Measurements from ENCODE around the gene SFXN4. TPM values are rescaled to one million over a fixed set of nuclear protein-coding genes. Genes with fewer than 3 reads are reported as not detected.

SFXN4 gene
- total and polyA plus RNA-seq, 7 donors, result 14.8 to 48.3 (median 19.7) TPM

GRCh38 chr10:119199231-119199992 lies 33.9 kb upstream of the SFXN4 start:
- intact Hi-C loops (cut with DNase I), result loop anchor here (1.0 kb wide), 2 partner anchors 218 to 246 kb away; no protein-coding TSS in a partner anchor
- Histone ChIP-seq H3K36me3 (no peaks in the 10 kb centered on the region), H3K27me3 (no peaks in the 10 kb centered on the region), H3K4me1 (peaks cover 0 to 3% (median 0%) of the 10 kb centered on the region in 4 donors), H3K27ac (no peak overlapping the region), H3K9me3 (no peaks in the 10 kb centered on the region), H3K4me3 (no peak overlapping the region)
- TF ChIP-seq EP300 (IDR thresholded peaks at IDR 0.05), result no peak
- TF ChIP-seq CTCF (IDR thresholded peaks at IDR 0.05), result peak; percentile 68 to 83 (median 78)
- TF ChIP-seq POLR2A (IDR thresholded peaks at IDR 0.05), result no peak
- peak; percentile 88 for DNase-seq
- 41 to 60% methylated on average over 9 of the region's 9 CpGs for WGBS, 2 donors

GRCh38 chr10:119198438-119198837 lies 32.9 kb upstream of the SFXN4 start:
- peaks cover 0 to 3% (median 0%) of the 10 kb centered on the region in 4 donors for H3K4me1 ChIP-seq
- H3K9me3 ChIP-seq, result no peaks in the 10 kb centered on the region
- H3K27me3 ChIP-seq, result no peaks in the 10 kb centered on the region
- TF ChIP-seq CTCF (IDR thresholded peaks at IDR 0.05) (peak in 1 of 4 experiments; percentile 18), POLR2AphosphoS5 (IDR thresholded peaks at IDR 0.05) (no peak)
- peak; percentile 57 for DNase-seq
- intact Hi-C loops (cut with DNase I), result no loop called here
- H3K4me3 ChIP-seq, result no peak overlapping the region
- no peaks in the 10 kb centered on the region for H3K36me3 ChIP-seq
- WGBS, 2 donors, result 29 to 52% methylated on average over 7 of the region's 7 CpGs
- H3K27ac ChIP-seq, result no peak overlapping the region

GRCh38 chr10:119197921-119198320 lies 32.4 kb upstream of the SFXN4 start:
- Histone ChIP-seq H3K4me3 (no peak overlapping the region), H3K36me3 (no peaks in the 10 kb centered on the region), H3K9me3 (no peaks in the 10 kb centered on the region), H3K27me3 (no peaks in the 10 kb centered on the region), H3K4me1 (peaks cover 0 to 3% (median 0%) of the 10 kb centered on the region in 4 donors), H3K27ac (no peak overlapping the region)
- intact Hi-C loops (cut with DNase I), result no loop called here
- 72 to 75% methylated on average over 4 of the region's 4 CpGs for WGBS, 2 donors
- TF ChIP-seq CTCF (IDR thresholded peaks at IDR 0.05), result no peak
- TF ChIP-seq POLR2A (IDR thresholded peaks at IDR 0.05), result no peak
- no peak for TF ChIP-seq EP300 (IDR thresholded peaks at IDR 0.05)
- TF ChIP-seq POLR2AphosphoS5 (IDR thresholded peaks at IDR 0.05), result no peak
- DNase-seq, result no peak

GRCh38 chr10:119191881-119192280 lies 26.4 kb upstream of the SFXN4 start:
- Histone ChIP-seq H3K4me1 (no peaks in the 10 kb centered on the region), H3K27ac (no peak overlapping the region), H3K27me3 (no peaks in the 10 kb centered on the region), H3K36me3 (no peaks in the 10 kb centered on the region), H3K4me3 (no peak overlapping the region), H3K9me3 (no peaks in the 10 kb centered on the region)
- TF ChIP-seq CTCF (IDR thresholded peaks at IDR 0.05), result no peak
- intact Hi-C loops (cut with DNase I), result no loop called here
- WGBS, 2 donors, result 83 to 85% methylated on average over 4 of the region's 4 CpGs
- DNase-seq, result peak; percentile 22
